T-helper 2 cell treated with Interferon-gamma antibody and Interleukin-4, amounts not matched to agents 5 μg/mL and 100 μg/mL, for 36 hours (primary cell): Measurements from ENCODE around the gene GNS.
A peak's percentile ranks its signal among the peaks of the same experiment; 100 is the strongest.

Source experiments
- DNase-seq: peaks from one replicate; pipeline ENCODE4 v3.0.0; 2021; ENCODE audit warnings: low spot score
- H3K27ac Mint-ChIP-seq: one replicate; pipeline ENCODE4 v1.8.0; 2021; ENCODE audit warnings: mild to moderate bottlenecking, mixed read lengths
- H3K27me3 Mint-ChIP-seq: one replicate; pipeline ENCODE4 v1.8.0; 2021; ENCODE audit warnings: low read depth, mixed read lengths
- H3K36me3 Mint-ChIP-seq: one replicate; pipeline ENCODE4 v1.8.0; 2021; ENCODE audit warnings: low read depth, mixed read lengths
- H3K4me1 Mint-ChIP-seq: one replicate; pipeline ENCODE4 v1.8.0; 2021; ENCODE audit warnings: low read depth, mixed read lengths
- H3K4me3 Mint-ChIP-seq: one replicate; pipeline ENCODE4 v1.8.0; 2022; ENCODE audit warnings: mild to moderate bottlenecking, moderate library complexity, mixed read lengths
- H3K9me3 Mint-ChIP-seq: one replicate; pipeline ENCODE4 v1.8.0; 2021; ENCODE audit warnings: mixed read lengths

The GNS gene

DNA sequence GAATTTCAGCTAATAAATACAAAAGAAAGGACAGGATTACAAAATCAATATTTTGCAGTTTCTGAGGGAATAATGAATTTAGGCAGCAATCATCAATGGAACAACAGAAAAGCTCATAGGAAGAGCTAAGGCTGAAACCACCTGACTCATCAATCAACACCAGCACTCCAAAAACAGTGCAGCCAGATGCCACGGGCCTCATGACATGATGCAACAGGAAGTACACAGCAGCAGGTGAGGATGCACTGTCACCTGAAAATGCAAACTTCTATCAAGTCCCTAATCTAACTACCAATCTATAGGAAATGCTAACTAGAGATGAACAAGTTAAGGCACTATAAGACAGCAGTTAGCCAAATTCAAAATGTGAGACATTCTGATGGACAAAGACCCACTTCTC lies 21.7 kb downstream of the GNS start:
- Mint-ChIP-seq H3K4me3 (no peak overlapping the region), H3K4me1 (peaks cover 26% of the 10 kb centered on the region), H3K27ac (peak overlapping the region; percentile 52), H3K36me3 (peaks cover 62% of the 10 kb centered on the region), H3K9me3 (no peaks in the 10 kb centered on the region), H3K27me3 (no peaks in the 10 kb centered on the region)
- no peak for DNase-seq

GRCh38 chr12:64736771-64737170 lies 22.4 kb downstream of the GNS start:
- no peak for DNase-seq
- peaks cover 55% of the 10 kb centered on the region for H3K36me3 Mint-ChIP-seq
- H3K27me3 Mint-ChIP-seq, result no peaks in the 10 kb centered on the region
- H3K27ac Mint-ChIP-seq, result no peak overlapping the region
- no peaks in the 10 kb centered on the region for H3K9me3 Mint-ChIP-seq
- H3K4me3 Mint-ChIP-seq, result no peak overlapping the region
- H3K4me1 Mint-ChIP-seq, result peaks cover 26% of the 10 kb centered on the region

GRCh38 chr12:64735442-64735841 lies 23.8 kb downstream of the GNS start:
- Mint-ChIP-seq H3K27me3 (no peaks in the 10 kb centered on the region), H3K9me3 (no peaks in the 10 kb centered on the region), H3K4me3 (no peak overlapping the region), H3K27ac (no peak overlapping the region), H3K4me1 (peaks cover 33% of the 10 kb centered on the region), H3K36me3 (peaks cover 56% of the 10 kb centered on the region)
- DNase-seq, result no peak

GRCh38 chr12:64733857-64734256 lies 25.3 kb downstream of the GNS start:
- Mint-ChIP-seq H3K27me3 (no peaks in the 10 kb centered on the region), H3K36me3 (peaks cover 46% of the 10 kb centered on the region), H3K4me3 (no peak overlapping the region), H3K4me1 (peaks cover 37% of the 10 kb centered on the region), H3K27ac (no peak overlapping the region), H3K9me3 (no peaks in the 10 kb centered on the region)
- no peak for DNase-seq

DNA sequence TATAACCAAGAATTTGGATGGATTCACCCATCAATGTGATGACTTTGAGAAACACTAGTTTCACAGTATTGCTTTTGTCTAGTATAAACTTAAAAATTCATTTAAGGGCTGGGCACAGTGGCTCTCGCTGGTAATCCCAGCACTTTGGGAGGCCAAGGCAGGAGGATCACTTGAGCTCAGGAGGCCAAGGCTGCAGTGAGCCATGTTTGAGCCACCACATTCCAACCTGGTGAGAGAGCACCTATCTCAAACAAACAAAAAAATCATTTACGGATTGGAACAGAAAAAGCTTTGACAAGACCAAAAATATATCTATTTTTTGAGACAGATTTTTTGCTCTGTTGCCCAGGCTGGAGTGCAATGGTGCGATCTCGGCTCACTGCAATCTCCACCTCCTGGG lies 27.5 kb downstream of the GNS start:
- Mint-ChIP-seq H3K4me1 (peaks cover 26% of the 10 kb centered on the region), H3K27me3 (no peaks in the 10 kb centered on the region), H3K27ac (peak overlapping the region; percentile 86), H3K36me3 (peaks cover 39% of the 10 kb centered on the region), H3K9me3 (no peaks in the 10 kb centered on the region), H3K4me3 (no peak overlapping the region)
- DNase-seq, result no peak

DNA sequence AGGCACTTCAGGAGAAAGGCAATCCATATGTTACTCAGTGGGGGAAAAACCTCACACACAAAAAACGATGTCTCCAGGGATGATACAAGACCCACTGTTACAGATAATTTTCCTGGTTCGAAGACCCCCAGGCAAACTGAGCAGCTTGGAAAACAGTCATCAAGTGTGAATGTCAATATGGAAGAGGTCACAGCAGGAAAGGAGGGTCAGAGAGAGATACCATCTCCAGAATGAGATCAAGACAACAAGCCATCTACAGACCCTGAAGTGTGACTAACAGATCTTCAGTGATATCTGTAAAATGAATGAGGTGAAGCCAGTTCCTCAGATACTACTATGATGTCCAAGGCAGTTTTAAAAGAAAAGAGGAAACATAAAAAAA lies 28.6 kb downstream of the GNS start:
- H3K27me3 Mint-ChIP-seq, result no peaks in the 10 kb centered on the region
- DNase-seq, result no peak
- peaks cover 21% of the 10 kb centered on the region for H3K4me1 Mint-ChIP-seq
- peak overlapping the region; percentile 62 for H3K4me3 Mint-ChIP-seq
- H3K9me3 Mint-ChIP-seq, result no peaks in the 10 kb centered on the region
- peak overlapping the region; percentile 86 for H3K27ac Mint-ChIP-seq
- peaks cover 34% of the 10 kb centered on the region for H3K36me3 Mint-ChIP-seq

- H3K4me3 Mint-ChIP-seq, result peak overlapping the region; percentile 62
Measured at GRCh38 chr12:64729909-64730587, 29.2 kb downstream of the GNS start.

DNA sequence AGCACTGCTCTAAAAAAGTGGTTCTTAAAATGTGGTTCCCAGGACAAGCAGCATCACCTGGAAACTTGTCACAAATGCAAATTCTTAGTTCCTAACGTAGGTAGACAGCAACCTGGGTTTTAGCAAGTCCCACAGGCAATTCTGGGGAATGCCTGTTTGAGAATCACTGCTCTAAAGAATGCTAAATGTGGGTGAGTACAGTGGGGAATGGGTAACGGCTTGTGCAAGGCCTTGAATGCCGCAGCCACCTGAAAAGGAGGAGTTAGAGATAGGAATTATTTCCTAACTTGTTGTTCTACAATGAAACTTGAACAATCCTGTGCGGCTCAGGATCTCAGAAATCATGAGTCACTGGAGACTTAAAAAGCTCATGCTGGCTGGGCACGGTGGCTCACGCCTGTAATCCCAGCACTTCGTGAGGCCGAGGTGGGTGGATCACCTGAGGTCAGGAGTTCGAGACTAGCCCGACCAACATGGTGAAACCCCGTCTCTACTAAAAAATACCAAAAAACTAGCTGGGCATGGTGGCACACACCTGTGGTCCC lies 34.9 kb downstream of the GNS start:
- H3K27me3 Mint-ChIP-seq, result no peaks in the 10 kb centered on the region

More at GRCh38 chr12:64729909-64730587, 29.2 kb downstream of the GNS start:
- peaks cover 20% of the 10 kb centered on the region for H3K4me1 Mint-ChIP-seq
- DNase-seq, result no peak
- no peaks in the 10 kb centered on the region for H3K27me3 Mint-ChIP-seq
- H3K27ac Mint-ChIP-seq, result peak overlapping the region; percentile 86
- no peaks in the 10 kb centered on the region for H3K9me3 Mint-ChIP-seq
- H3K36me3 Mint-ChIP-seq, result peaks cover 36% of the 10 kb centered on the region

DNA sequence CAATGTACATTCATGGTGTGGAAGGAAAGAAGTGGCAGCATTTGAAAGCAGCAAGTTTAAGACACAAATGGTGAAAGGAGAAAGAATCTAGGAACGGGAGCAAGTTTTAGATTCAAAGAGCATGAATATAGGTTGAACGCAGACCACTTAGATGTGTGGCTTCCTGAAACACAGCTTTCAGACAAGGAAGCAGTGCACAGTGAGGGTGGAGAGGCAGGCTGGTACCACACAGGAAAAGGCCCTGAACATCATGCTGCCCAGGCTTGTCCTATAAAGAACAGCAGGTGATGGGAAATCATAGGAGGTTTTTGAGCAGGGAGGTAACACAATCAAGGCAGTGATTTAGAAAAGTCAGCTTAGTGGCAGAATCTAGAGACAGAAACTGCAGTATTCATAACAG lies 35.6 kb downstream of the GNS start:
- peaks cover 47% of the 10 kb centered on the region for H3K36me3 Mint-ChIP-seq

More for the DNA sequence above, 34.9 kb downstream of the GNS start:
- peaks cover 44% of the 10 kb centered on the region for H3K36me3 Mint-ChIP-seq
- no peak overlapping the region for H3K27ac Mint-ChIP-seq
- H3K4me1 Mint-ChIP-seq, result peaks cover 8% of the 10 kb centered on the region
- no peaks in the 10 kb centered on the region for H3K9me3 Mint-ChIP-seq
- no peak for DNase-seq
- no peak overlapping the region for H3K4me3 Mint-ChIP-seq

GRCh38 chr12:64722835-64723234 lies 36.4 kb downstream of the GNS start:
- Mint-ChIP-seq H3K27ac (no peak overlapping the region), H3K9me3 (no peaks in the 10 kb centered on the region), H3K4me1 (peaks cover 8% of the 10 kb centered on the region), H3K4me3 (no peak overlapping the region), H3K36me3 (peaks cover 44% of the 10 kb centered on the region), H3K27me3 (no peaks in the 10 kb centered on the region)
- no peak for DNase-seq

More for the DNA sequence above, 35.6 kb downstream of the GNS start:
- H3K27ac Mint-ChIP-seq, result peak overlapping the region; percentile 5
- H3K27me3 Mint-ChIP-seq, result no peaks in the 10 kb centered on the region
- H3K4me1 Mint-ChIP-seq, result peaks cover 8% of the 10 kb centered on the region
- H3K9me3 Mint-ChIP-seq, result no peaks in the 10 kb centered on the region
- no peak overlapping the region for H3K4me3 Mint-ChIP-seq
- no peak for DNase-seq

DNA sequence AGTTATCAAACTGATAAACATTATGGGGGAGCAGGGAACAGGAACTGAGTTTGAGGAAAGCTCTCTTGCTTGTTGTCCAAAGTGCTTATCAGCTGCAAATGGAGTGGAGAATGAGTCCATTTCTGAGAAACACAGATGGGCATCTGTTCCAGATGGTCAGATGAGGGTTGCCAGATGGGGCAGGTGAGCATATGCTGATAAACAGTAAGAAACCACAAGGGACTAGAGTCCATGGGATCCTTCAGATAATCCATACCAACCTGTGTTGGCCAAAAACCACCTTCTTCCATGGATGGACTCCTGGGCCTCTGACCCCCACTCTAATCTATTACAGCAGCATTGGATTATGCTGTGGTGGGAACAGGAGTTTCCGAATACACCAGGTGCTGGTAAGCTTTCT lies 38.3 kb downstream of the GNS start:
- H3K36me3 Mint-ChIP-seq, result peaks cover 51% of the 10 kb centered on the region
- no peaks in the 10 kb centered on the region for H3K9me3 Mint-ChIP-seq
- H3K27me3 Mint-ChIP-seq, result no peaks in the 10 kb centered on the region
- no peak overlapping the region for H3K4me3 Mint-ChIP-seq
- peaks cover 15% of the 10 kb centered on the region for H3K4me1 Mint-ChIP-seq
- DNase-seq, result no peak
- no peak overlapping the region for H3K27ac Mint-ChIP-seq

- Mint-ChIP-seq H3K4me3 (no peak overlapping the region), H3K27me3 (no peaks in the 10 kb centered on the region), H3K27ac (no peak overlapping the region), H3K36me3 (peaks cover 67% of the 10 kb centered on the region), H3K9me3 (no peaks in the 10 kb centered on the region), H3K4me1 (peaks cover 29% of the 10 kb centered on the region)
- DNase-seq, result no peak
Measured at GRCh38 chr12:64718649-64719048, 40.6 kb downstream of the GNS start.

GRCh38 chr12:64716839-64717455 lies 42.3 kb downstream of the GNS start:
- Mint-ChIP-seq H3K27me3 (no peaks in the 10 kb centered on the region), H3K9me3 (no peaks in the 10 kb centered on the region), H3K4me3 (no peak overlapping the region), H3K4me1 (peaks cover 31% of the 10 kb centered on the region), H3K36me3 (peaks cover 68% of the 10 kb centered on the region), H3K27ac (peak overlapping the region; percentile 34)
- DNase-seq, result no peak

GRCh38 chr12:64716371-64716770 lies 42.8 kb downstream of the GNS start:
- Mint-ChIP-seq H3K9me3 (no peaks in the 10 kb centered on the region), H3K4me1 (peaks cover 31% of the 10 kb centered on the region), H3K4me3 (no peak overlapping the region), H3K27ac (peak overlapping the region; percentile 34), H3K36me3 (peaks cover 64% of the 10 kb centered on the region), H3K27me3 (no peaks in the 10 kb centered on the region)
- DNase-seq, result no peak
